Left colon (tissue), 2 donors: ENCODE results near the gene AKAP8L. TPM values are rescaled to one million over a fixed set of nuclear protein-coding genes. Genes with fewer than 3 reads are reported as not detected.
A peak's percentile ranks its signal among the peaks of the same experiment; 100 is the strongest.
"Not testable (repeated sequence)": the region's sequence is repeated elsewhere in the genome, so short reads cannot be mapped to it uniquely, and the experiment has no call there.

Experiments used
- ATAC-seq: fragments of 200-7000 bp; cut with Tn5 transposase; one replicate; pipeline ENCODE4 v1.9.1; 2020; ENCODE audit warnings: mild to moderate bottlenecking, moderate library complexity
- DNase-seq, 2 donors: peaks; one replicate each; pipeline ENCODE4 v3.0.0-alpha.2; 2020
- intact Hi-C, 2 donors: fragments of 100-400 bp; cut with DNase I in 1 of 2; cut with micrococcal nuclease in 1 of 2; formaldehyde crosslinking; loops; one replicate each; pipeline versions ENCODE4 v1.11.2 to v1.14.0; 2022; cut with DNase I, micrococcal nuclease
- total RNA-seq, 2 donors: library from RNA; stranded (reverse); fragmentation: NEBNext Ultra II Directional; extraction: Animal tissue kit (Norgen Biotek cat#: 25700); gene quantifications; one replicate each; pipeline ENCODE4 v1.2.1, GENCODE V29; 2021
- donor health status: DM: no; HTN: no; CAD: no.
- donor health status: DM: yes; HTN: yes; CAD: no.

Gene AKAP8L
- total RNA-seq, 2 donors from 2014 or later, result 63.4 to 75.1 TPM

DNA sequence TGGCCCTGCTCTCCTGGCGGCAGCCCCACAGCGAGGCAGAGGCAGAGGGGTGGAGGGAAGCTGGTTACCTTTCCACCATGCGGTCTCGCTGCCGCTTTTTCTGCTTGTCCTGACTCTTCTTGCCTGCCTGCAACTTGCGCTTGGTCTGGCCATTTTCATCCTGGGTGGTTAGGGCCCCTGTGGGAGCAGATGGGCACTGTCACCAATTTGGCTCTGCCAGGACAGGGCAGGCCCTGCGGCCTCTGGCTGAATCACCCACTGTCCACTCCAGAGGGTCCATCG lies 19.6 kb downstream of the AKAP8L start:
- DNase-seq (no peak), ATAC-seq (peak; percentile 6)
- intact Hi-C loops, result no loop called here

DNA sequence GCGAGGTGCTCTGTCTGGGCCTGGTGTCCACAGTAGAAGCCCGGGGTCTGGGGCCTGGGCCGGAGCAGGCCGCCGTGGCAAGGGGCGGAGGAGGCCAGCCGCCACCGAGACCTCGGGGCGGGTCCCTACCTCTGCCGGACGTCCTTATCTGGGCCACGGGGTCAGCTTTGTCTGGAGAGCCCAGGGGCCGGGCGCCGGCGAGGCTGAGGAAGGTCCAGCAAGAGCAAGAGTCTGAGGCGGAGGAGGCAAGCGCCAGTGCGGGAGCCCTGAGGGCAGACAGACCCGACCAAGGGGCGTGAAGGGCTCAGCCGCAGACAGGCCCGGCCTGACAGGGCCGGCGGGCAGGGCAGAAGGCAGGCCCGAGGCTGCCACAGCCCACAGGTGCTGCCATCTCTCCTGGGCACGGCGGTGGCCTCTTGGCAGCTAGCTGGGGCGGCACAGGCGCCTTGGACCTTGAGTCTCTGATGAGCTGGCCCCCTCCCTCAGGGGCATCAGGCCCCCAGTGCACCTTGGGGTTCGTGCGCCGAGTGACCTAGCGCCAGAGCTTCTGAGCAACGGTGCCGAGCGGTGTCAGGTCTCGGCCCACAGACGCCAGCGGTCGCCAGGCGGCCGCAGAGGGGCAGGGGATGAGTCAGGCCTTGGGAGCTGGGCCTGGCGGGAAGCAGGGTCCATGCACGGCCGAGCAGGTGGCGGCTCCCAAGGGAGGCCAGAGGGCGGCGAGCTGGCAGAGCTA lies 20.1 kb downstream of the AKAP8L start:
- DNase-seq, result no peak
- intact Hi-C loops, result no loop called here
- ATAC-seq, result peak; percentile 14

DNA sequence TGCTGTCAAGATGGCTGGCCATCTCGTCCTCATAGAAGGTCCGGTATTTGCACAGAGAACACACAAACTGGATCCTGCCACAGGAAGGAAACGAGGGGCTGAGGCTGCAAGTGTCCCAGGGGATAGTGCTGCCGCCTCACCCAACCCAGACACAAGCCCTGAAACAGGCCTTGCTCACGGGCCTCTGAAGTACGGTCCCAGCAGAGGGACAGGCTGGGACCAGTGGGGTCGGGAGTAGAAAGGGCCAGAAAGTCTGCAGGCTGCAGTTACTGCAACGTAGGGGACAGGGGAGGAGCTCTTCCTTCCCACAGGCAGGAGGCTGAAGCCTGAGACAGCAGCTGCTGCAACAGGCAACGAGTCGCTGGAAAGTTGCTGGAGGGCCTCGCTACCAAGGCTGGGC lies 21.0 kb downstream of the AKAP8L start:
- intact Hi-C loops, result no loop called here
- DNase-seq, result no peak
- no peak for ATAC-seq

- intact Hi-C loops, result no loop called here
- no peak for DNase-seq
- no peak for ATAC-seq
Observed at GRCh38 chr19:15397236-15397635, 21.6 kb downstream of the AKAP8L start.

DNA sequence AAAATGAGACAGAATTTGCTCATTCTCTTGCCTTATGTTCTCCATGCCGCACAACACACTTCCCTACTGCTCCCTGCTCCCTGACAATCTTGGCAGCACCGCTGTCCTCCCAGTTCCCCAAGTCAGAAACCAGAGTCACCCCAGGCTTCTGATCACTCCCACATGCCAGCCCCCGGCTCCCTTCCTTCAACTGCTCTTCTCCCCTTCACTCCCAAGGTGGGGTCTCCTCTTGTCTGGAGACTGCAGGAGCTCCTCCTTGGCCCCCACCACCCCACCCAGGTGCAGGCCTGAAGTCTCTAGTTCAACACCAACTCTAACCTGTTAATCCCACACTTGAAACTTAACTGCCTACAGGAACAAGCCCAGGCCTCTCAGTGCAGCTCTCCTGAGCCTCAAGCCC lies 22.4 kb downstream of the AKAP8L start:
- ATAC-seq (no peak), DNase-seq (no peak)
- intact Hi-C loops, result no loop called here

DNA sequence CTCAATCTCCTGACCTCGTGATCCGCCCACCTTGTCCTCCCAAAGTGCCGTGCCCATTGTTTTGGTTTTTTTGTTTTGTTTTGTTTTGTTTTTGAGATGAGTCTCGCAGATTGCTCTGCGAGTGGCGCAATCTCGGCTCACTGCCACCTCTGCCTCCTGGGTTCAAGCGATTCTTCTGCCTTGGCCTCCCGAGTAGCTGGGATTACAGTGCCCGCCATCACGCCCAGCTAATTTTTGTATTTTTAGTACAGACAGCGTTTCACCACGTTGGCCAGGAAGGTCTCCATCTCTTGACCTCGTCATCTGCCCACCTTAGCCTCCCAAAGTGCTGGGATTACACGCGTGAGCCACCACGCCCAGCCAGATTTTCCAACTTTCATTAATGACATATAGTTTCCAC lies 23.5 kb downstream of the AKAP8L start:
- intact Hi-C loops, DNase-seq, ATAC-seq: not testable (repeated sequence)

DNA sequence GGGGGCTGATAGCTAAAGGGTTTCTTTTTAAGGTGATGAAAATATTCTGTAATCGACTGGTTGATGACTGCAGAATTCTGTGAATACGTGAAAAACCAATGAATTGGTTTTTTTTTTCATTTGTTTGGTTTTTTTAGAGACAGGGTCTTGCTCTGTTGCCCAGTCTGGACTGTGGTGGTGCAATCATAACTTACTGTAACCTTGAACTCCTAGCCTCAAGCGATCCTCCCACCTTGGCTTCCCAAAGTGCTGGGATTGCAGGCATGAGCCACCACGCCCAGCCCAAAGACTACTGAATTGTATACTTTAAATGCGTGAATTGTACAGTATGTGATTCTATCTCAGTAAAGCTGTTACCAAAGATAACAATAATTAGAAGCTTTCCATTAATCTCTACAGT lies 24.4 kb downstream of the AKAP8L start:
- DNase-seq (no peak), ATAC-seq (no peak)
- intact Hi-C loops, result no loop called here

- DNase-seq, result no peak
- intact Hi-C loops, result no loop called here
- no peak for ATAC-seq
Observed at GRCh38 chr19:15393963-15394362, 24.8 kb downstream of the AKAP8L start.

GRCh38 chr19:15390814-15391213 lies 28.0 kb downstream of the AKAP8L start:
- ATAC-seq (no peak), DNase-seq (no peak)
- intact Hi-C loops, result no loop called here

- intact Hi-C loops, result no loop called here
- ATAC-seq (no peak), DNase-seq (no peak)
Observed at GRCh38 chr19:15381864-15382263, 36.9 kb downstream of the AKAP8L start.

DNA sequence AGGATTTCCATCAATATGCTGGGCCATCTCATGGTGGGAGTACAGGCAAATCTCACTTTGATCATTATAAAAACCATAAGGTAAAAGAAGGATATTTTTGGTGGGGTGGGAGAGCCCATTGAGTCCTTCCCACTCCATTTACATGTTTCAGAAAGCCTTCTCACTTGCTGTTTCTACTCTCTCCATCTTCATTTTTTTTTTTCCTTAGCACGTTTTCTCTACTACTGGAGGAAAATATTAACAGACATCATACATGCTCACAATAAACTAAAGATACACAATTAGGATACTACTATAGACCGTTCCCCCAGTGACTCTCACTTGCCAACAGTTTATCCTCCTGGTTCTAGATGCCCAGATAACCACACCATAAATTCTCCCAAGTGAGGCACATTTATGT lies 37.4 kb downstream of the AKAP8L start:
- DNase-seq, result no peak
- no peak for ATAC-seq
- intact Hi-C loops, result no loop called here

GRCh38 chr19:15379999-15380647 lies 38.7 kb downstream of the AKAP8L start:
- peak; percentile 78 to 79 for DNase-seq
- ATAC-seq, result peak; percentile 55
- intact Hi-C loops, result no loop called here

DNA sequence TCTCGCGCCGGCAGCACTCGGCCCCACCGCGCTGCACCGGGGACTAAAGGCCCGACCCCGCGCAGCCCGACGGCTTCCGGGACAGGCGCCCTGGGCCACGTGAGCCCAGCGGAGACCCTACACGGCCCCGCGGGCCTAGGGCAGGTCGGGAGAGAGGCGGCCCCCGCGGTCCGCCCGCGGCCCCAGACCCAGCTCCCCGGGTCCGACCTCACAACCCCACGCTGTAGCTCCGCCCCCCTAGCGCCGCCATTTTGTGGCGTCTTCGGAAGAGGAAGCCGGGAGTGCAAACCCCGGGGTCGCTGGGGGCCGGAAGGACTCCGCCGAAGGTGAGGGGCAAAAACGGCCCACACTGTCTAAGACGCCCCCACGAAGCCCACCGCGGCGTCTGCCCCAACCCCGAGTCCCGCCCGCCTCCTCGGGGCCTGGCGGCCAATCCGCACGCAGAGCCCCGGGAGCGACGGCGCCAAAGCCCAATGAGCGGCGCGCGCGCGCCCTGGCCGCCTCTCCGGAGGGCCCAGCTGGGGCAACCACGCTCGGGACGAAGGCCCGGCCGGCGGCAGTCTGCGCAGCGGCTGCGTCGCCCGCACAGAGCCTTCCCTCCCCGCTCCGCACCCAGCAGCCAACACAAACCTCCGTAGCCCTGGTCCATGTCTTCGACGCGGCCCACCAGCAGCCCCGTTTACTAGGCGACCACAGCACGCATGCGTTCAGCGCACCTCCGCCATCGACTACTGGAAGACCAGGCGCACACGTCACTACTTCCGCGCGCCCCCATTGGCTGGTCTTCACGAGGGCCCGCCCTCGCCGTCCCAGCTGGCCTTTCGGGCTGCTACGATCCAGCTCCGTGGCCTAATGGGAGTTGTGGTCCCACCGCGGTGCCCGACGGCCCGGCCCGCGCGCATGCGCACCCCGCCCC lies 39.4 kb downstream of the AKAP8L start, which contains the start of gene AKAP8:
AKAP8 (minus strand) TSS at position 705 of the 916 bp plus-strand sequence; CDS start at position 649, 56 bp downstream.
- DNase-seq, result peak; percentile 98 to 99
- intact Hi-C loops, result no loop called here
- peak; percentile 88 for ATAC-seq

DNA sequence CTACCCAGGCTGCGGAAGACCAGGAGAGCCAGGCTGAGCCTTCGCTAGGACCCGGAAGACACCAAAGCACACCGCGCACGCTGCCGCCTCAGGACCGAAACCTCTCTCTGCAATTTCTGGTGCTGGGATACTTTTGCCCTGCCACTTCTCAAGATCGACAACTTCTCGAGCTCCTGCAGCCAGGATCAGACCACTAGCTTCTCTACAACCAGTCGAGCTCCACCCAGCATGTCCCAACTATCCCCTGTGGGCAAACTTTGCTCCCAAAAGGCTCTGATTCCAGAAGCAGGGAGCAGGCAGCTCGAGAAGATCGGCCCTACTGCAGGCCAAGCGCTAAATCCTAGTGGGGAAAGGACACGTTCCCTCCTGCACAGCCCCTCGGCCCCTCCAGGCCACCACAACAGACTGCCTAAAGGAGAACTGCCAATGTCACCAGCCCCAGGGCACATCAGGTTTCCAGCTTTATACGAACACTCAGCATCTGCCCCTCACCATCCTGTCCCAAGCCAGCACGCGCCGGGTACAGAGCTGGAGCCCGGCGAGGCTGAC lies 40.2 kb downstream of the AKAP8L start:
- DNase-seq, result peak; percentile 58 to 73
- peak; percentile 30 for ATAC-seq
- intact Hi-C loops, result no loop called here

- intact Hi-C loops, result no loop called here
- ATAC-seq (no peak), DNase-seq (no peak)
Observed at GRCh38 chr19:15374796-15375440, 43.9 kb downstream of the AKAP8L start.

GRCh38 chr19:15374105-15374651 lies 44.6 kb downstream of the AKAP8L start:
- no peak for ATAC-seq

GRCh38 chr19:15373644-15374043 lies 45.1 kb downstream of the AKAP8L start:
- no peak for DNase-seq

More at GRCh38 chr19:15374105-15374651, 44.6 kb downstream of the AKAP8L start:
- intact Hi-C loops, result no loop called here
- DNase-seq, result no peak

GRCh38 chr19:15372891-15373301 lies 45.9 kb downstream of the AKAP8L start:
- no peak for ATAC-seq
- intact Hi-C loops, result no loop called here
- no peak for DNase-seq

More at GRCh38 chr19:15373644-15374043, 45.1 kb downstream of the AKAP8L start:
- intact Hi-C loops, result no loop called here
- no peak for ATAC-seq

GRCh38 chr19:15372470-15372869 lies 46.3 kb downstream of the AKAP8L start:
- no peak for ATAC-seq
- intact Hi-C loops, result no loop called here

More at GRCh38 chr19:15372470-15372869, 46.3 kb downstream of the AKAP8L start:
- no peak for DNase-seq
